B cell (primary cell): ENCODE data around the gene NECTIN1.

ENCODE experiments used
- CTCF ChIP-seq: fragments of 200-600 bp; IDR thresholded peaks from one replicate; pipeline ENCODE4 v1.8.0; 2022; ENCODE audit warnings: antibody characterized with exemption, mild to moderate bottlenecking
- EZH2 ChIP-seq: IDR thresholded peaks from 2 replicates; pipeline ENCODE4 v1.6.1; 2012; ENCODE audit warnings: borderline replicate concordance, low read depth, mild to moderate bottlenecking, moderate library complexity, low read length; ENCODE audit not compliant: insufficient read depth, poor library complexity, severe bottlenecking

- TF ChIP-seq CTCF, result no peak
- TF ChIP-seq EZH2, result no peak
Measured at GRCh38 chr11:119697882-119698281, 31.1 kb downstream of the NECTIN1 start.
